Measurements from ENCODE around the gene ITGAL. TPM values are rescaled to one million over a fixed set of nuclear protein-coding genes. Genes with fewer than 3 reads are reported as not detected.

Gene ITGAL
- total and polyA plus RNA-seq, 2 experiments from 2014 or later, result not detected

GRCh38 chr16:30569281-30569680 is 96.7 kb downstream of the ITGAL start:
- TF ChIP-seq, protein P1, sequence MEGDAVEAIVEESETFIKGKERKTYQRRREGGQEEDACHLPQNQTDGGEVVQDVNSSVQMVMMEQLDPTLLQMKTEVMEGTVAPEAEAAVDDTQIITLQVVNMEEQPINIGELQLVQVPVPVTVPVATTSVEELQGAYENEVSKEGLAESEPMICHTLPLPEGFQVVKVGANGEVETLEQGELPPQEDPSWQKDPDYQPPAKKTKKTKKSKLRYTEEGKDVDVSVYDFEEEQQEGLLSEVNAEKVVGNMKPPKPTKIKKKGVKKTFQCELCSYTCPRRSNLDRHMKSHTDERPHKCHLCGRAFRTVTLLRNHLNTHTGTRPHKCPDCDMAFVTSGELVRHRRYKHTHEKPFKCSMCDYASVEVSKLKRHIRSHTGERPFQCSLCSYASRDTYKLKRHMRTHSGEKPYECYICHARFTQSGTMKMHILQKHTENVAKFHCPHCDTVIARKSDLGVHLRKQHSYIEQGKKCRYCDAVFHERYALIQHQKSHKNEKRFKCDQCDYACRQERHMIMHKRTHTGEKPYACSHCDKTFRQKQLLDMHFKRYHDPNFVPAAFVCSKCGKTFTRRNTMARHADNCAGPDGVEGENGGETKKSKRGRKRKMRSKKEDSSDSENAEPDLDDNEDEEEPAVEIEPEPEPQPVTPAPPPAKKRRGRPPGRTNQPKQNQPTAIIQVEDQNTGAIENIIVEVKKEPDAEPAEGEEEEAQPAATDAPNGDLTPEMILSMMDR (IDR thresholded peaks at IDR 0.05; ENCODE audit: low read depth, low read length), result no peak
- Histone ChIP-seq H3K4me3 (no peak overlapping the region), H3K36me3 (no peaks in the 10 kb centered on the region), H3K27me3 (no peaks in the 10 kb centered on the region), H3K9me3 (ENCODE audit: low read depth) (no peaks in the 10 kb centered on the region), H3K27ac (no peak overlapping the region), H3K4me1 (ENCODE audit: low read depth) (peaks cover 8% of the 10 kb centered on the region)
- DNase-seq (ENCODE audit: low read depth in 1 of 2, low spot score in 1 of 2), result no peak

GRCh38 chr16:30569746-30570635 is 97.4 kb downstream of the ITGAL start:
- Histone ChIP-seq H3K27ac (peak overlapping the region; percentile 31), H3K4me3 (no peak overlapping the region), H3K27me3 (no peaks in the 10 kb centered on the region), H3K4me1 (ENCODE audit: low read depth) (peaks cover 8% of the 10 kb centered on the region), H3K36me3 (no peaks in the 10 kb centered on the region), H3K9me3 (ENCODE audit: low read depth) (no peaks in the 10 kb centered on the region)
- TF ChIP-seq, protein P1 (IDR thresholded peaks at IDR 0.05; ENCODE audit: low read depth, low read length), result no peak
- no peak for DNase-seq (ENCODE audit: low read depth in 1 of 2, low spot score in 1 of 2)

- Histone ChIP-seq H3K4me3 (peak overlapping the region; percentile 70), H3K36me3 (no peaks in the 10 kb centered on the region), H3K4me1 (ENCODE audit: low read depth) (peaks cover 8% of the 10 kb centered on the region), H3K27ac (peak overlapping the region; percentile 87), H3K27me3 (no peaks in the 10 kb centered on the region), H3K9me3 (ENCODE audit: low read depth) (no peaks in the 10 kb centered on the region)
- TF ChIP-seq, protein P1 (IDR thresholded peaks at IDR 0.05; ENCODE audit: low read depth, low read length), result no peak
- peak; percentile 33 to 76 for DNase-seq (ENCODE audit: low read depth in 1 of 2, low spot score in 1 of 2)
Measured at GRCh38 chr16:30570636-30571444, 98.3 kb downstream of the ITGAL start.

GRCh38 chr16:30571445-30572322 is 99.1 kb downstream of the ITGAL start, which contains the start of gene ZNF688:
Gene ZNF688, minus strand, starts transcription at chr16:30571714. Its CDS starts 85 bp downstream, at chr16:30571629.
- Histone ChIP-seq H3K9me3 (ENCODE audit: low read depth) (no peaks in the 10 kb centered on the region), H3K4me3 (peak within 1 kb of the TSS; percentile 70), H3K36me3 (no peaks in the 10 kb centered on the region), H3K27ac (peak within 1 kb of the TSS; percentile 87), H3K27me3 (no peaks in the 10 kb centered on the region), H3K4me1 (ENCODE audit: low read depth) (peaks cover 8% of the 10 kb centered on the region)
- TF ChIP-seq, protein P1 (IDR thresholded peaks at IDR 0.05; ENCODE audit: low read depth, low read length), result no peak
- peak; percentile 96 to 99 for DNase-seq (ENCODE audit: low read depth in 1 of 2, low spot score in 1 of 2)

Other genes starting within 250 kb of the ITGAL start
- 0.07 and 3.2 TPM in 2 replicates for gene NPIPB13, start 224.3 kb upstream of the ITGAL start, total RNA-seq
- gene NPIPB13, start 224.3 kb upstream of the ITGAL start, polyA plus RNA-seq, result 4.1 and 5.3 TPM in 2 replicates
- gene CD2BP2, start 117.4 kb upstream of the ITGAL start, total RNA-seq, result 56.7 and 63.1 TPM in 2 replicates
- gene CD2BP2, start 117.4 kb upstream of the ITGAL start, polyA plus RNA-seq, result 47.2 TPM in 2 replicates
- 50.7 and 58.4 TPM in 2 replicates for gene TBC1D10B, start 102.2 kb upstream of the ITGAL start, total RNA-seq
- gene TBC1D10B, start 102.2 kb upstream of the ITGAL start, polyA plus RNA-seq, result 39.9 and 51.3 TPM in 2 replicates
- gene MYL11, start 97.9 kb upstream of the ITGAL start, total RNA-seq, result 1.5 TPM in 1 of 2 replicates, not detected in the other
- 0.69 and 5.5 TPM in 2 replicates for gene MYL11, start 97.9 kb upstream of the ITGAL start, polyA plus RNA-seq
- gene SEPTIN1, start 90.2 kb upstream of the ITGAL start, total RNA-seq, result 0.92 and 0.95 TPM in 2 replicates
- 8.7 and 11.9 TPM in 2 replicates for gene SEPTIN1, start 90.2 kb upstream of the ITGAL start, polyA plus RNA-seq
- 29.5 and 32.3 TPM in 2 replicates for gene ZNF48, start 77.3 kb upstream of the ITGAL start, total RNA-seq
- gene ZNF48, start 77.3 kb upstream of the ITGAL start, polyA plus RNA-seq, result 12.5 and 20.8 TPM in 2 replicates
- gene ZNF771, start 65.1 kb upstream of the ITGAL start, total RNA-seq, result 29.1 and 31.5 TPM in 2 replicates
- 26.5 and 36.1 TPM in 2 replicates for gene ZNF771, start 65.1 kb upstream of the ITGAL start, polyA plus RNA-seq
- 43.0 and 46.3 TPM in 2 replicates for gene DCTPP1, start 42.7 kb upstream of the ITGAL start, total RNA-seq
- gene DCTPP1, start 42.7 kb upstream of the ITGAL start, polyA plus RNA-seq, result 77.0 and 85.2 TPM in 2 replicates
- 14.0 and 19.6 TPM in 2 replicates for gene SEPHS2, start 26.9 kb upstream of the ITGAL start, total RNA-seq
- gene SEPHS2, start 26.9 kb upstream of the ITGAL start, polyA plus RNA-seq, result 51.9 and 55.3 TPM in 2 replicates
- gene ZNF768, start 53.8 kb downstream of the ITGAL start, total RNA-seq, result 73.1 and 79.1 TPM in 2 replicates
- 19.4 and 31.0 TPM in 2 replicates for gene ZNF768, start 53.8 kb downstream of the ITGAL start, polyA plus RNA-seq
- 16.2 and 17.7 TPM in 2 replicates for gene ZNF747, start 62.1 kb downstream of the ITGAL start, total RNA-seq
- gene ZNF747, start 62.1 kb downstream of the ITGAL start, polyA plus RNA-seq, result 12.7 and 17.5 TPM in 2 replicates
- gene ZNF764, start 85.6 kb downstream of the ITGAL start, total RNA-seq, result 25.3 and 34.7 TPM in 2 replicates
- gene ZNF764, start 85.6 kb downstream of the ITGAL start, polyA plus RNA-seq, result 12.0 and 17.9 TPM in 2 replicates
- 18.3 and 22.0 TPM in 2 replicates for gene ZNF688, start 99.0 kb downstream of the ITGAL start, total RNA-seq
- 12.4 and 25.0 TPM in 2 replicates for gene ZNF688, start 99.0 kb downstream of the ITGAL start, polyA plus RNA-seq
- 19.3 and 25.5 TPM in 2 replicates for gene ZNF785, start 113.0 kb downstream of the ITGAL start, total RNA-seq
- 12.0 and 12.9 TPM in 2 replicates for gene ZNF785, start 113.0 kb downstream of the ITGAL start, polyA plus RNA-seq
- 19.4 and 19.5 TPM in 2 replicates for gene ZNF689, start 137.6 kb downstream of the ITGAL start, total RNA-seq
- 11.3 and 17.9 TPM in 2 replicates for gene ZNF689, start 137.6 kb downstream of the ITGAL start, polyA plus RNA-seq
- 30.8 and 33.7 TPM in 2 replicates for gene PRR14, start 178.2 kb downstream of the ITGAL start, total RNA-seq
- gene PRR14, start 178.2 kb downstream of the ITGAL start, polyA plus RNA-seq, result 25.0 and 28.5 TPM in 2 replicates
- gene FBRS, start 185.7 kb downstream of the ITGAL start, total RNA-seq, result 47.0 and 55.4 TPM in 2 replicates
- gene FBRS, start 185.7 kb downstream of the ITGAL start, polyA plus RNA-seq, result 21.2 and 25.8 TPM in 2 replicates
- gene SRCAP, start 226.4 kb downstream of the ITGAL start, total RNA-seq, result 14.8 and 20.9 TPM in 2 replicates
- gene SRCAP, start 226.4 kb downstream of the ITGAL start, polyA plus RNA-seq, result 38.0 and 42.9 TPM in 2 replicates

All from cardiac muscle cell (in vitro differentiated cells and primary cell).